Esophagus squamous epithelium (tissue), 4 donors: ENCODE data around the gene RBMS3.

Experiments
- POLR2A ChIP-seq, 4 donors: fragments of 450-650 bp; IDR thresholded peaks; one replicate each; pipeline ENCODE4 v1.6.1; 2017; ENCODE audit warnings: antibody characterized with exemption in 4 of 4, mild to moderate bottlenecking in 4 of 4, moderate library complexity in 3 of 4
- TF ChIP-seq, protein P1 (sequence below), 6 experiments: fragments of 450-650 bp in 4 of 6; fragments of 200-600 bp in 2 of 6; sonication (generic) in 2 of 6; IDR thresholded peaks; one replicate each; pipeline ENCODE4 v1.5.1; 2016 to 2019; ENCODE audit warnings: antibody characterized with exemption in 6 of 6, mild to moderate bottlenecking in 4 of 6, moderate library complexity in 4 of 6

DNA sequence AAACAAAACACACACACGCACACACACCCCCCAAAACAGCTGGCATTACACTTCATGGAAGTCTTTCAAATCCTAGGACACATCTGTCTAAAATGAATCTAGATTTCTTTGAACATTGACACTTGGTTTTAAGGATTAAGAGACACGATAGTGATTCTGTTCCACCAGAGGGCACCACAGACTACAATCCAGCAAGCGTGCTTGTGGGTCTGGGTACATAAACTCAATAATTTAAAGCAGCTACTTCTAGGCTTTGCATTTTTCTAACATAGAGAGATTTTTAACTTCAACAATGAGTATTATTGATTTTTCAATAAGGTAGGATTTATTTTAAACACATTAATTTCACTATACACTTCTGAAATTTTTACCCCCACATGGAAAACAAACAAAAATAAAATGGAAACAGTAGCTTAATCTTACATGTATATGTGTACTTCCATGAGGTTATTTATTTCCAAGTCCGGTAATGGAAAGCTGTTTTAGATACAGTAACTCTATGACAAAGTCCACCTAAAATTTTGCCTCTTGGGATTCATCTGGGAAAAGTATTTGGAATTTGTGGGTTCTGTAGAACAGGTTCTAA, 761.5 kb downstream of the RBMS3 start:
- TF ChIP-seq, protein P1, sequence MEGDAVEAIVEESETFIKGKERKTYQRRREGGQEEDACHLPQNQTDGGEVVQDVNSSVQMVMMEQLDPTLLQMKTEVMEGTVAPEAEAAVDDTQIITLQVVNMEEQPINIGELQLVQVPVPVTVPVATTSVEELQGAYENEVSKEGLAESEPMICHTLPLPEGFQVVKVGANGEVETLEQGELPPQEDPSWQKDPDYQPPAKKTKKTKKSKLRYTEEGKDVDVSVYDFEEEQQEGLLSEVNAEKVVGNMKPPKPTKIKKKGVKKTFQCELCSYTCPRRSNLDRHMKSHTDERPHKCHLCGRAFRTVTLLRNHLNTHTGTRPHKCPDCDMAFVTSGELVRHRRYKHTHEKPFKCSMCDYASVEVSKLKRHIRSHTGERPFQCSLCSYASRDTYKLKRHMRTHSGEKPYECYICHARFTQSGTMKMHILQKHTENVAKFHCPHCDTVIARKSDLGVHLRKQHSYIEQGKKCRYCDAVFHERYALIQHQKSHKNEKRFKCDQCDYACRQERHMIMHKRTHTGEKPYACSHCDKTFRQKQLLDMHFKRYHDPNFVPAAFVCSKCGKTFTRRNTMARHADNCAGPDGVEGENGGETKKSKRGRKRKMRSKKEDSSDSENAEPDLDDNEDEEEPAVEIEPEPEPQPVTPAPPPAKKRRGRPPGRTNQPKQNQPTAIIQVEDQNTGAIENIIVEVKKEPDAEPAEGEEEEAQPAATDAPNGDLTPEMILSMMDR (IDR thresholded peaks at IDR 0.05): peak; percentile 36 to 77 (median 64)
- TF ChIP-seq POLR2A (IDR thresholded peaks at IDR 0.05): no peak
